GM19397 (cell line): ENCODE data around the gene GRIN2D.
"Not testable (repeated sequence)": the region's sequence is repeated elsewhere in the genome, so short reads cannot be mapped to it uniquely, and the experiment has no call there.

Experiments used
- ATAC-seq: cut with Tn5 transposase; IDR thresholded peaks from one replicate; pipeline ENCODE4 v1.9.1; 2021; ENCODE audit warnings: mild to moderate bottlenecking, moderate library complexity; ENCODE audit not compliant: unreplicated experiment

Gene GRIN2D

GRCh38 chr19:48371367-48371766 is 22.1 kb upstream of the GRIN2D start:
- no peak for ATAC-seq

GRCh38 chr19:48371771-48372170 is 21.7 kb upstream of the GRIN2D start:
- not testable (repeated sequence) for ATAC-seq

- ATAC-seq, result no peak
Measured at GRCh38 chr19:48372904-48373303, 20.6 kb upstream of the GRIN2D start.

GRCh38 chr19:48373567-48373966 is 19.9 kb upstream of the GRIN2D start:
- ATAC-seq, result no peak

- ATAC-seq, result no peak
Measured at GRCh38 chr19:48378194-48378570, 15.3 kb upstream of the GRIN2D start.

GRCh38 chr19:48379058-48379457 is 14.4 kb upstream of the GRIN2D start:
- no peak for ATAC-seq

- ATAC-seq, result no peak
Measured at GRCh38 chr19:48381178-48381950, 12.1 kb upstream of the GRIN2D start.

- ATAC-seq, result no peak
Measured at GRCh38 chr19:48382286-48382685, 11.2 kb upstream of the GRIN2D start.

- no peak for ATAC-seq
Measured at GRCh38 chr19:48385461-48386087, 7.9 kb upstream of the GRIN2D start.

- no peak for ATAC-seq
Measured at GRCh38 chr19:48386981-48387380, 6.5 kb upstream of the GRIN2D start.

- no peak for ATAC-seq
Measured at GRCh38 chr19:48390188-48391099, 3.0 kb upstream of the GRIN2D start.

- no peak for ATAC-seq
Measured at GRCh38 chr19:48391100-48392005, 2.1 kb upstream of the GRIN2D start, which contains the start of gene KDELR1. TSS of gene KDELR1 (minus strand) at chr19:48391551. CDS start at chr19:48391358, 193 bp downstream.

- ATAC-seq, result not testable (repeated sequence)
Measured at GRCh38 chr19:48392006-48392344, 1.5 kb upstream of the GRIN2D start.

- no peak for ATAC-seq
Measured at GRCh38 chr19:48392860-48393558, 459 bp upstream of the GRIN2D start.

- no peak for ATAC-seq
Measured at GRCh38 chr19:48394331-48395169, 1.1 kb downstream of the GRIN2D start.

GRCh38 chr19:48395170-48395455 is 1.6 kb downstream of the GRIN2D start:
- no peak for ATAC-seq

- ATAC-seq, result no peak
Measured at GRCh38 chr19:48395499-48395898, 2.0 kb downstream of the GRIN2D start.

- ATAC-seq, result no peak
Measured at GRCh38 chr19:48396016-48396823, 2.8 kb downstream of the GRIN2D start.
